HCT116 (cell line): ENCODE measurements around the gene DIS3L2. TPM values are rescaled to one million over a fixed set of nuclear protein-coding genes. Genes with fewer than 3 reads are reported as not detected.

Source experiments
- ATAC-seq: fragments of 200-7000 bp; cut with Tn5 transposase; 2 replicates; pipeline ENCODE4 v1.9.1; 2020; ENCODE audit warnings: mild to moderate bottlenecking, moderate library complexity
- BruUV-seq: library from RNA; stranded (reverse); fragments of 400-500 nt; replicated peaks from 2 replicates; lab custom pipeline; 2021; lab: Mats Ljungman, UMichigan
- CTCF ChIA-PET: fragments of 300-600 bp; sonication (Branson Sonifier 250); formaldehyde crosslinking; loops from one replicate; lab custom pipeline; 2021; ENCODE audit warnings: antibody characterized with exemption; lab: Charles Lee
- POLR2A ChIA-PET: fragments of 300-600, 350-600 bp; sonication (Branson Sonifier 250); formaldehyde crosslinking; loops from one replicate; lab custom pipeline; 2021; ENCODE audit warnings: antibody characterized with exemption; lab: Charles Lee
- RAD21 ChIA-PET, 2 experiments: fragments of 300-600 bp; sonication (Branson Sonifier 250); formaldehyde crosslinking; loops; one replicate each; lab custom pipeline; 2023; ENCODE audit warnings: low total read pairs in 2 of 2; ENCODE audit not compliant: uncharacterized antibody in 2 of 2, unreplicated experiment in 2 of 2, low non-redundant PET in 1 of 2; lab: Charles Lee
- DNase-seq: peaks from one replicate; pipeline ENCODE4 v3.0.0-alpha.2; 2010; ENCODE audit warnings: low read depth, low spot score
- H2AFZ ChIP-seq: fragments of 200-600 bp; shearing (Covaris generic), sonication (generic); 2 replicates; pipeline ENCODE4 v1.6.1; 2017; ENCODE audit warnings: low read depth, mixed run types, mixed read lengths, antibody characterized with exemption, low read length; ENCODE audit not compliant: poor library complexity, severe bottlenecking
- H3K27ac ChIP-seq: 2 replicates; pipeline ENCODE4 v1.5.1; 2012; ENCODE audit warnings: low read depth, low read length
- H3K27me3 ChIP-seq: fragments of 200-600 bp; sonication (generic); 2 replicates; pipeline ENCODE4 v1.6.1; 2016; ENCODE audit warnings: mixed run types, low read length, mixed read lengths; ENCODE audit not compliant: insufficient read depth
- H3K36me3 ChIP-seq, 2 experiments: fragments of 200-500 bp in 1 of 2; fragments of 200-600 bp in 1 of 2; sonication (Bioruptor generic) in 1 of 2; sonication (generic) in 1 of 2; 2 replicates each; pipeline versions ENCODE4 v1.5.1 to v1.6.1; 2014 to 2016; ENCODE audit warnings: low read length in 2 of 2, inconsistent platforms in 1 of 2, mixed read lengths in 1 of 2, mixed run types in 1 of 2; ENCODE audit not compliant: insufficient read depth in 2 of 2, control insufficient read depth in 1 of 2
- H3K4me1 ChIP-seq, 2 experiments: fragments of 200-600 bp in 1 of 2; sonication (generic) in 1 of 2; 2 replicates each; pipeline versions ENCODE4 v1.5.1 to v1.6.1; 2012 to 2017; ENCODE audit warnings: low read length in 2 of 2, inconsistent platforms in 1 of 2, mild to moderate bottlenecking in 1 of 2, mixed read lengths in 1 of 2, mixed run types in 1 of 2, moderate library complexity in 1 of 2; ENCODE audit not compliant: insufficient read depth in 2 of 2, control insufficient read depth in 1 of 2
- H3K4me2 ChIP-seq: fragments of 200-600 bp; sonication (generic); 2 replicates; pipeline ENCODE4 v1.6.1; 2017; ENCODE audit warnings: mixed run types, low read length, mixed read lengths
- H3K4me3 ChIP-seq, 2 experiments: fragments of 200-600 bp in 1 of 2; sonication (generic) in 1 of 2; replicated peaks in 1 of 2; 2 replicates each; pipeline ENCODE4 v1.5.1; 2011 to 2016; ENCODE audit warnings: low read length in 2 of 2, control low read depth in 1 of 2, low read depth in 1 of 2, mild to moderate bottlenecking in 1 of 2, mixed read lengths in 1 of 2, mixed run types in 1 of 2
- H3K79me2 ChIP-seq: fragments of 200-600 bp; sonication (generic); 2 replicates; pipeline ENCODE4 v1.6.1; 2017; ENCODE audit warnings: mild to moderate bottlenecking, mixed run types, low read length, moderate library complexity, mixed read lengths; ENCODE audit not compliant: insufficient read depth
- H3K9ac ChIP-seq: fragments of 200-600 bp; sonication (generic); 2 replicates; pipeline ENCODE4 v1.6.1; 2016; ENCODE audit warnings: low read length, mixed read lengths
- H3K9me2 ChIP-seq: fragments of 200-600 bp; sonication (generic), shearing (Covaris generic); 2 replicates; pipeline ENCODE4 v1.6.1; 2017; ENCODE audit warnings: mixed run types, mild to moderate bottlenecking, moderate library complexity; ENCODE audit not compliant: insufficient read depth
- H3K9me3 ChIP-seq, 2 experiments: fragments of 200-500 bp in 1 of 2; fragments of 200-600 bp in 1 of 2; sonication (Bioruptor generic) in 1 of 2; sonication (generic) in 1 of 2; 2 replicates each; pipeline ENCODE4 v1.6.1; 2014 to 2017; ENCODE audit warnings: low read length in 2 of 2, mixed read lengths in 2 of 2, inconsistent platforms in 1 of 2, low read depth in 1 of 2, mild to moderate bottlenecking in 1 of 2, mixed run types in 1 of 2, moderate library complexity in 1 of 2; ENCODE audit not compliant: control insufficient read depth in 1 of 2, insufficient read depth in 1 of 2
- H4K20me1 ChIP-seq: fragments of 200-600 bp; sonication (generic), shearing (Covaris generic); 2 replicates; pipeline ENCODE4 v1.6.1; 2017; ENCODE audit warnings: mixed run types, mild to moderate bottlenecking, moderate library complexity; ENCODE audit not compliant: insufficient read depth
- EGR1 ChIP-seq: IDR thresholded peaks from 2 replicates; pipeline ENCODE4 v1.6.1; 2012; ENCODE audit warnings: low read depth
- FOSL1 ChIP-seq: IDR thresholded peaks from 2 replicates; pipeline ENCODE4 v1.6.1; 2012; ENCODE audit warnings: low read depth
- POLR2AphosphoS5 ChIP-seq: IDR thresholded peaks from 2 replicates; pipeline ENCODE4 v1.6.1; 2011; ENCODE audit warnings: mild to moderate bottlenecking, low read depth, low read length, moderate library complexity
- SIN3A ChIP-seq: IDR thresholded peaks from 2 replicates; pipeline ENCODE4 v1.6.1; 2012; ENCODE audit warnings: low read depth
- SRF ChIP-seq: IDR thresholded peaks from 2 replicates; pipeline ENCODE4 v1.6.1; 2012; ENCODE audit warnings: low read depth
- intact Hi-C: fragments of 100-400 bp; cut with micrococcal nuclease; formaldehyde crosslinking; loops from 2 replicates; pipeline ENCODE4 v1.10.0; 2022
- total RNA-seq: library from RNA; stranded (reverse); gene quantifications from one replicate; pipeline ENCODE4 v1.2.1, GENCODE V29; 2021; ENCODE audit not compliant: unreplicated experiment
- TF ChIP-seq, protein P1 (sequence below): IDR thresholded peaks from 2 replicates; pipeline ENCODE4 v1.6.1; 2012

Gene DIS3L2
- total RNA-seq, 1 experiment from 2014 or later: 42.5 TPM

DNA sequence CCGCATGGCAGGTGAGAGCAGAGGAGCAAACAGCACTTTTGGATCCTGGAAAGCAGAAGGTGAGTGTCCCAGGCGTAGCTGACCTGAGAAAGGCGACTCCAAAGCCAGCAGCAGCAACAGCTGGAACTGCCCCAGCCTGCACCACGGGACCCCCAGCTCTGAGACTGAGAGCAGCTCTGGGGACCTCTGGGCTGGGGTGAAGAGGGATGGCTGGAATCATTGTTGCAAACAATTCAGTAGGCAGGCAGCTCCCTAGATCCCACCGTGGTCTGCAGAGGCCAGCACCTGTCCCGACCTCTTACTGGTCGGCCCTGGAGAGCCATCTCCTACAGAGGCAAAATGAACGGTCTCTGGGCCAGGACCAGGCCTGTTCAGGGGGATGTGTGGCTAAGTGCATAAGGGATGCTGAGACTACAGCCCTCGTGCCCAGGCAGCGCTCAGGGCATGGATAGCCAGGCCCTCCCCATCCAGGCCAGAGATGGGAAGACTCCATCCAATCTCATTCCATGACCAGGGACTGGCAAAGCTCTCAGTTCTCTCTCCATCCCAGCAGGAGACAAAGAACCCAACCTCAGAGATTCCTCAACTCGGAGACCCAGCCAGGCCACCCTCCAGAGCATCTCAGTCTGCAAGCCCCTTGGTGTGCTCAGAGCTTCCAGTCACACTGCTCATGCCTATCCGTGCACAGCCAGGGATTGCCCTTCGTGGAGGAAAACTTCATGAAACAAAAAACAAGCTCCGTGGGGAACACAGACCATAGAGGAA is 378.8 kb downstream of the DIS3L2 start:
- ChIA-PET RAD21 (no interaction called here), POLR2A (no interaction called here), CTCF (no interaction called here)
- Histone ChIP-seq H3K4me2 (no peak overlapping the region), H3K9me3 (no peaks in the 10 kb centered on the region), H3K27ac (no peak overlapping the region), H3K36me3 (no peaks in the 10 kb centered on the region), H3K27me3 (no peaks in the 10 kb centered on the region), H3K9ac (no peak overlapping the region), H3K79me2 (no peaks in the 10 kb centered on the region), H3K4me3 (no peak overlapping the region), H3K9me2 (no peaks in the 10 kb centered on the region), H4K20me1 (no peaks in the 10 kb centered on the region), H3K4me1 (no peaks in the 10 kb centered on the region), H2AFZ (no peak overlapping the region)
- no peak for DNase-seq
- no peak for ATAC-seq
- intact Hi-C loops: loop anchor here (10.0 kb wide), 1 partner anchor 184 kb away; the partner anchor contains the start of genes CHRND and PRSS56
- TF ChIP-seq FOSL1 (no peak), SIN3A (no peak), POLR2AphosphoS5 (no peak)
- BruUV-seq: no TSS peak

DNA sequence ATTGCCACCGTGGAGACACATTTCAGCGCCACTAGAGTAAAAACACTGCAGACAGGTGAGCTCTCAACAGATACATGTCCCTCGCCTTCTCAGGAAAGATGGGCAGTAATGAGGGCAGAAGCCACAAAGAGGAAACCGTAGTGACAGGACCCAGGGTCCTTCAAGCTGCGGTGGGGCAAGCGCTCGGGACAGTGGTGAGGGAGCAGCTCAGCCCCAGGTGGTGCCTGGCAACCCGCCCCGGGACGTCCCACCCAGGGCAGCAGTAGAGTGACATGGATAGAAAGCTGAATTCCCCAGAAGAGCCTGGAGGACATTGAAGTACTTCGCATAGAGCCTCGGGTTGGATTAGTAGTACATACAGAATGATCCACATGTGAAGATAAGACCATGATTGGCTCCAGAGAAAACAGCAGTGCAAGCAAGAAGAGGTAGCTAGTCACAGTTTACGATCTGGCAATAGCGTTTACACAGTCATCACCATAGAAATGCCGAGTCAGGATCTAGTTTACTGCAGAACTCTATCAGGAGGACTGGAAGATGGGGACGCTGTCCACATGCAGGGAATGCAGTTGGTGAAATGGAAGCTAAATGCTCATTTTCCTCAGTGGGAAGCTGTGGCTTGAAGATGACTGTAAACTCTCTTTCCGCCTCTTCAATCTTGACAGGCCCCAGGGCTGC is 379.7 kb downstream of the DIS3L2 start:
- no peak for ATAC-seq
- intact Hi-C loops: loop anchor here (10.0 kb wide), 1 partner anchor 184 kb away; the partner anchor contains the start of genes CHRND and PRSS56
- BruUV-seq: no TSS peak

More for the DNA sequence above, 379.7 kb downstream of the DIS3L2 start:
- no peaks in the 10 kb centered on the region for H3K9me2 ChIP-seq
- no peak overlapping the region for H3K9ac ChIP-seq
- ChIA-PET CTCF (no interaction called here), RAD21 (no interaction called here), POLR2A (no interaction called here)
- TF ChIP-seq FOSL1 (no peak), SRF (no peak), EGR1 (no peak)
- TF ChIP-seq, protein P1, sequence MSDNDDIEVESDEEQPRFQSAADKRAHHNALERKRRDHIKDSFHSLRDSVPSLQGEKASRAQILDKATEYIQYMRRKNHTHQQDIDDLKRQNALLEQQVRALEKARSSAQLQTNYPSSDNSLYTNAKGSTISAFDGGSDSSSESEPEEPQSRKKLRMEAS: no peak
- no peaks in the 10 kb centered on the region for H3K9me3 ChIP-seq
- H2AFZ ChIP-seq: no peak overlapping the region
- no peaks in the 10 kb centered on the region for H3K4me1 ChIP-seq
- no peak overlapping the region for H3K27ac ChIP-seq
- H4K20me1 ChIP-seq: no peaks in the 10 kb centered on the region
- H3K4me2 ChIP-seq: no peak overlapping the region
- no peaks in the 10 kb centered on the region for H3K27me3 ChIP-seq
- no peaks in the 10 kb centered on the region for H3K79me2 ChIP-seq
- no peak for DNase-seq
- no peaks in the 10 kb centered on the region for H3K36me3 ChIP-seq
- H3K4me3 ChIP-seq: no peak overlapping the region
